Gastrocnemius medialis (tissue), 4 donors: ENCODE results near the gene SPATA31A6.
"Not testable (repeated sequence)": the region's sequence is repeated elsewhere in the genome, so short reads cannot be mapped to it uniquely, and the experiment has no call there.

Experiments
- POLR2A ChIP-seq, 2 donors: fragments of 450-650 bp; IDR thresholded peaks; one replicate each; pipeline ENCODE4 v1.6.1; 2017; ENCODE audit warnings: antibody characterized with exemption in 2 of 2, mild to moderate bottlenecking in 2 of 2, moderate library complexity in 2 of 2
- TF ChIP-seq, protein P1 (sequence below), 5 experiments: fragments of 450-650 bp in 3 of 5; fragments of 200-600 bp in 2 of 5; sonication (generic) in 2 of 5; IDR thresholded peaks in 4 of 5; conservative IDR thresholded peaks in 1 of 5; 1 replicate in 4 of 5; 2 replicates in 1 of 5; pipeline ENCODE4 v1.5.1; 2016 to 2019; ENCODE audit warnings: antibody characterized with exemption in 5 of 5, mild to moderate bottlenecking in 3 of 5, moderate library complexity in 3 of 5

DNA sequence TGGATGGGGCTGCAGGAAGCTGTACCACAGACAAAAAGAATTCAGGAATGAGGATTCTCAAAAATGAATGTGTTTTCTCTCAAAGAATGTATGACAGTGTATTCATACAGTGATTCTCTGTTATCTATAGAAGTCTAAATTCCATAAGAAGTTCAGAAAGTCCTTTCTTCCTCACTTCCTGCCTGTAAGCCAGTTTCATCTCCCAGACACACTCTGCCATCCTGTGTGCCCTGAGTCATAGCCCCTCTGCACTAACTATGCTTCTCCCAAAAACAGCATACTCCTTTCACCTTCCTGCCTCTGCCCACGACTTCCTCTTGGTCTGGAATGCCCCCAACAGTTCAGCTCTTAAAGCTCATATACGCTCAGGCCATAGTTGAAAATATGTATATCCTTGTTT lies 36.4 kb downstream of the SPATA31A6 start:
- TF ChIP-seq, protein P1, sequence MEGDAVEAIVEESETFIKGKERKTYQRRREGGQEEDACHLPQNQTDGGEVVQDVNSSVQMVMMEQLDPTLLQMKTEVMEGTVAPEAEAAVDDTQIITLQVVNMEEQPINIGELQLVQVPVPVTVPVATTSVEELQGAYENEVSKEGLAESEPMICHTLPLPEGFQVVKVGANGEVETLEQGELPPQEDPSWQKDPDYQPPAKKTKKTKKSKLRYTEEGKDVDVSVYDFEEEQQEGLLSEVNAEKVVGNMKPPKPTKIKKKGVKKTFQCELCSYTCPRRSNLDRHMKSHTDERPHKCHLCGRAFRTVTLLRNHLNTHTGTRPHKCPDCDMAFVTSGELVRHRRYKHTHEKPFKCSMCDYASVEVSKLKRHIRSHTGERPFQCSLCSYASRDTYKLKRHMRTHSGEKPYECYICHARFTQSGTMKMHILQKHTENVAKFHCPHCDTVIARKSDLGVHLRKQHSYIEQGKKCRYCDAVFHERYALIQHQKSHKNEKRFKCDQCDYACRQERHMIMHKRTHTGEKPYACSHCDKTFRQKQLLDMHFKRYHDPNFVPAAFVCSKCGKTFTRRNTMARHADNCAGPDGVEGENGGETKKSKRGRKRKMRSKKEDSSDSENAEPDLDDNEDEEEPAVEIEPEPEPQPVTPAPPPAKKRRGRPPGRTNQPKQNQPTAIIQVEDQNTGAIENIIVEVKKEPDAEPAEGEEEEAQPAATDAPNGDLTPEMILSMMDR (IDR thresholded peaks at IDR 0.05 in 4 of 5, conservative IDR thresholded peaks at IDR 0.05 in 1 of 5) = not testable (repeated sequence)
- TF ChIP-seq POLR2A (IDR thresholded peaks at IDR 0.05) = not testable (repeated sequence)
